ENCODE results near the gene FNIP2.
A peak's percentile ranks its signal among the peaks of the same experiment; 100 is the strongest.
"Not testable (repeated sequence)": the region's sequence is repeated elsewhere in the genome, so short reads cannot be mapped to it uniquely, and the experiment has no call there.

FNIP2 gene

DNA sequence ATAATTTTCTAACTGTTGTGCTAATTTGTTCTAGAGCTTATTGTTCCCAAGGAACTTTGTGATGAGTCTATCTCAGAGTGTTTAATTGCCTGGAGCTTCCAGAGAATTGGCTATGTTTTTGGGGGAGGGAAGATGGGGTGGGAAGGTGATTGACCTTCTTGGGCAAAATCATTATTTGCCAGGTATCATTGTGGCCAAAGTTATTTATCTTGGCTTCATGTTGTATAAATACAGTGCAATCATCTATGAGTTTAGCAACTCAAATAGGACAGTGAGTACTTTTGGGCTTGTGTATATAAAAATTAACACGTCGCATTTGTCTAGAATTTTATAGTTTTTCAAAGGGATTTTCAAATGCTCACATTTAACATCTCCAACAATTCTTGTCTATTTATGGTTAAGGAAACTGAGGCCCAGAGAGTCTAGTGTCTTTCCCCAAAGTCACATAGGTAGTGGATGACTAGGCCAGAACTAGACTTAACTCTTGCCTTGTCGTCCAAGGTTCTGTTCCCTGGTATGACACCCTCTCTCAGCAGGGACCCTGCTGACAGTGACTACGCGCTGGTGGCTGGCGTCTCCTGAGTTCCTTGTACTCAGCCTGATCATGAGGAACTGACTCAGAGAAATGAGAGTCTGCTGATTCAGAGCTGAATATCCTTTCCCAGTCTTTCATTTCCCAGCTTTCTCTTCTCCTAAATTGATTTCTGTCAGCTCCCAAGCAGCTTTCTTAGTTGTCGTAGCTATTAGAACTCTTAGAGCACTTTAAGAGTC lies 27.7 kb downstream of the FNIP2 start:
- DNase-seq = no peak

DNA sequence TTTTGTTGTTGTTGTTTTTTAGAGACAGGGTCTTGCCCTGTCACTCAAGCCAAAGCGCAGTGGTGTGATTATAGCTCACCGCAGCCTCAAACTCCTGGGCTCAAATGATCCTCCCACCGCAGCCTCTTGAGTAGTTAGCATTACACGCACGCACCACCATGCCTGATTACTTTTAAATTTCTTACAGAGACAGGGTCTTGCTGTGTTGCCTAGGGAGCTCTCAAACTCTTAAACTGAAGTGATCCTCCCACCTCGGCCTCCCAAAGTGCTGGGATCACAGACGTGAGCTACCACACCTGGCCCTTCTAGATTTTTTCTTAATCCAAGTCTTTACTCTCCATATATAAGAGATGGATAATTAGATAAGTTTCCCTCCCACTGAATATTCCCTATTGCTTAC lies 29.2 kb downstream of the FNIP2 start:
- no peak for DNase-seq

DNA sequence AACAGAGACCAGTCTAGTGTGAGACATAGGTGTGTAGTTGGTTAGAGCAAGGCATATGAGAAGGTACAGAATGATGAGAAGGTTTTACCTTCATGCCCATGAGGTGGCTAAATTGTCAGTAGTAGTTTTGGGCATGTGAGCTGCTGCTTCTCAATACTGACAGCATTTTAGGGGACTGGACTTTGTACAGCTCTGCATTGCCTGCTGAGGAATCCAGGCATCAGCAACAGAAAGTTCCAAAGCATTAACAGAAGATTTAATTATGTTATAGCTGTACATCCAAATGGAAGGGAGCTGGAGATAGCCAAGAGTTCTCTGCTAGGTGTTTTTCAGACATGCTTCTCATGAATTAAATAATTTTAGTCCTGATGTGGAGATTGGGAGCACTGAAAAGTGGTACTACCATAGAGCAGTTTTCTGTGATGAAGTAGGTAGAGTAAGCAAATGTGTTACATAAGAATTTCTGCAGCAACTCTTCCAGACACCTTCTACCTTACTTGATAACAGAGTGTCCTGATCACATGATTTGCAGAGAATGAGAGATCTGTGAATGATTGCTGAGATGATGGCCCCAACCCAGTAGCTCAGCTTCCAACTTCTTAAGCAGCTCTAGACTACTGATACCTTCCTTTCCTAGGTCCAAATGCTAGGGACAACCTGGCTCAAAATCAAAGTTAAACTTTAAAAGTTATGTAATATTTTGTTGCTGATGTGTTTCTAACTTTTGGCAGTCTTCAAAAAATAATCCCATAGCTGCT lies 30.4 kb downstream of the FNIP2 start:
- DNase-seq = no peak

DNA sequence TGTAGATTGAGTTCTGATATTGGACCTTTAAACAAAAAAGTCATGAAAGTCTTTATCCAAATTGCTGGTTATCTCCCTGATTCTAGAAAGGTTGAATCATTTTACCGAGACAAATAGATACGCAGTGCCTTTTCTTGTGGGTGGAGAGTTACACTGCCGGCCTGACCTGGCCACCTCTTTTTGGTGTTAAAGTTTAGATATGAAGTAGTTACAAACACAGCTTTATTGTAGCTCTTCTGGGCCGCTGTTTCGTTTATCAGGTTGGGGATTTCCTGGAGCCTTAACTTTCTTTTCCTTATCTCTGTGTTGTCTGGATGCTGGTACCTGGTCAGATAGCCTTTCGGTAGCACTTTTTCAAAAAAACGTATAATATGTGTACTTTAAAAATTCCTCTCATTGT lies 31.0 kb downstream of the FNIP2 start:
- DNase-seq = no peak

DNA sequence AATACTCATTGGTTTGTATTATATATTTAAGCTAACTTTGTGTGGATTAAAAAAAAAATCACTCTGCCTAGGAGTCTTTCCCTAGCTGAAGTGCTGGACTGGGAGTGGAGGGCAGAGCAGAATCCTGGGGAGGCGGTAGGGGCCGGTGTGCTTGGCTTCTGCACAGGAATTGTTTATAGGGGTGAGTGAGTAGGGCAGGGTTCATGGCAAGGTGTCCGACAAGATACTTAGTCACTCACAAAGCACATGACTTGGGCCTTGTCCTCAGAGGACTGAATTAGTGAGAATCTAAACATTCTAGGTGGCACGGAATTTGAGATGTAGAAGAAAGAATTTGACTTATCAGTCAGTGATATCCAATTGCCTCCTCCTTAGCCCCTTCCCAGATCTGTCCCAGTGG lies 32.2 kb downstream of the FNIP2 start:
- DNase-seq = no peak

DNA sequence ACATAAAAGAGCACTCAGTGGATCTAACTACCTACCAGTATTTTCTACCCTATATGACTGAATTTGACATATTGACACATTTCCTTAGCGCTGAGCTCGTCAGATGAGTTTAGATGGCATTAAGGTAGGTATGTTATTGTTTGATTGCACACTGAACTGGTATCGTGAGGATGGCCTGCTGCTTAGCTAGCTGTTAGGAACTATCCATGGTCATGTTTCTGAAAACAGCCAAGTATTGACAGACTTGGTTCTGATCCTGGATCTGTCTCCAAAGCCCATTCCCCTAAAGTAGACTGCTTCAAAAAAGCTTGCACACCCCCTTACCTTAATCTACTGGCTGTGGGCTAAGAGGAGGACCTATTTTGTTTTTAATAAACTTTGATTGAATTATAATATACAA lies 32.9 kb downstream of the FNIP2 start:
- DNase-seq = no peak

DNA sequence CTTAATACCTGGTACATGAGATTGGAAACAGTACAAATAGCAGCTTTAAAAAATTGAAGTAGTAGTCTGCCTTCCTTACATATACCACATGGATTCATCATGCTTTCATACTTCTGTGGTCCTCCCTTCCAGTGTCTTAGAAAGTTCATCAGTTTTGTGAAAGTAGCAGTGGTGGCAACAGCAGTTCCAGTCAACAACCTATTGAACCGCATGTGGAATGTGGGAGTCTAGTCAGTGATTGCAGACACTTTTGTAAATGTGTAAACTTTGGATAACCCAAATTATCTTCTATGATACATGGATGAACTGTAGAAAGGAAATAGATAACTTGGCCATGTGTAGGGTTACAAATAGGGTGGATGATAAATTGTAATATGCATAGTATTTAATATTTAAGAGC lies 34.1 kb downstream of the FNIP2 start:
- no peak for DNase-seq

DNA sequence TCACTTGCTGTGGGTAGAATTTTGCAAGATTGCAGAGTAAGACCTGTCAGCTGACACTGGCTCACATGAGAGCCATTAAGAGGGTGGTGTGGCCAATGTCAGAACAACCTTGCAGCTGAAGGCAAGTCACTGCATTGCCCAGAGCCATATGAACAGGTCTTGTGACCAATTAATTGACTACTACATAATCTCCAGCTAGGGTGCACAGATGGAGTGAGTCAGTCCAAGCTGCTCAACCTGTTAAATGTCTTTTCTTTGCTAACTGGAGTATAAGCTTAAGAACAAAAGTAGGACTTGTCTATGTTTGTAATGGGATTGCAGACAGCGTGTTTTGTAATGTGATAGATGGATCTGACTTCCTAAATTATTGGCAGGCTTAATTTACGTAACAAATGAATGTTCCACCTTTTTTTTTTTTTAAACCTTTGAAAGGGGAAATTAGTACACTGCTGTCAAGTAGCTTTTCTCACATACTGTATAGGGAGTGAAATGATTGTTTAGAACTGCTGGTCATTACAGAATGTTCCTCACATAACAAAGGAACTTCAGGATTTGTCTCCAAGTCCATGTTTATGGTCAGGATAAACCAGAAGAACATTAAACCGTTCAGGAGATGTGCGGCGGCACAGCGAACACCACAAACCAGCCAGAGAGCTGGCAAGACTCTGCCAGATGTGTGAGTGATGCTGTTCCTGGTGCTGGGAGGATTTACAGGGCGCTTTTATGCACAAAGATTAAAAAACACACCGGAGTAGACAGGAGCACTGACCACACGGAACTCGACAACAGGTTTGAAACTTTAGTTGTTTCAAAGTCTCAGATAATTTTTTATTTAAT lies 37.0 kb downstream of the FNIP2 start:
- no peak for DNase-seq

DNA sequence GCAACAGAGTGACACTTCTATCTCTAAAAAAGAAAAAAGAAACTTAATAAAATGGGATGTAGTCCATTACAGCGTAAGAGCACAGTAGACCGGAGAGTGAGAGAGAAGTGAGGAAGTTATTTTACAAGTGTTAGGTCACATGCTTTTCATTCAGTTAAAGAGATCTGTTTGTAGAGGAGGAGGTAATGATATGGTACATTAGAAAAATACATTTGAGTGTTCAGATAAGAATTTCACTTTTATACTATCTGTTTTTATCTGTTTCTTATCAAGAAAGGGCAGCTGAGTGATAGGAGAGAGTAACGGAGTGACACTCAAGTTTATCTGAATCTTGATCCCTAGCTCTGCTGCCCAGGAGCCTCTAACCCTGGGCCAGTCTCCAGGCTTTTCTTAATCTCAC lies 38.9 kb downstream of the FNIP2 start:
- DNase-seq = no peak

DNA sequence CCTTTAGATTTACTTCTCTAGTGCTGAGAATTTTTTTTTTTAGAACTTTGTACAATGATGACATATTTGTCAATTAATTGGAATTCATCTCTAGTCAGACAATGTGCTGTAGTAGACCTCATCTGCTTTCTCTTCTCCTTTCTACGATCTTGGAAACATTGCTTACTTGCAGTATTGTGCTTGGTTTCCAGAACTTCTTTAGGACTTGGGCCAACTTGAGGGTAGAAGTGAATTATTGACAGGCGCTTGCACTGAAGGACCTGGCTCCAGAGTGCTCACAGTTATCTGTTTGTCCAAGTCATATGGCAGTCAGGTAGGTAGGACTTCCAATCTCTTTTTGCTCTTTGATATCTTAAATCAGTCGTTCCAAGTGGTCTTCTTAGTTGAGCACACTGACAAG lies 39.6 kb downstream of the FNIP2 start:
- peak; percentile 22 for DNase-seq

DNA sequence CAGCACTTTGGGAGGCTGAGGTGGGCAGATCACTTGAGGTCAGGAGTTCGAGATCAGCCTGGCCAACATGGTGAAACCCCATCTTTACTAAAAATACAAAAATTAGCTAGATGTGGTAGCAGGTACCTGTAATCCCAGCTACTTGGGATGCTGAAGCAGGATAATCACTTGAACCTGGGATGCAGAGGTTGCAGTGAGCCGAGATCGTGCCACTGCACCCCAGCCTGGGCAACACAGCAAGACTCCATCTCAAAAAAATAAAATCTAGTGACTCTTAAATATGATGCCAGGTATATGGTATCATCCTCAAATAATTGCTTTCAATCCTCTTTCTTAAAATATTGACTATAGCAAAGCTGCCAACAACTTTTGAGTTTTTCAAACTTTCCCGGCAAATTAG lies 40.4 kb downstream of the FNIP2 start:
- not testable (repeated sequence) for DNase-seq

DNA sequence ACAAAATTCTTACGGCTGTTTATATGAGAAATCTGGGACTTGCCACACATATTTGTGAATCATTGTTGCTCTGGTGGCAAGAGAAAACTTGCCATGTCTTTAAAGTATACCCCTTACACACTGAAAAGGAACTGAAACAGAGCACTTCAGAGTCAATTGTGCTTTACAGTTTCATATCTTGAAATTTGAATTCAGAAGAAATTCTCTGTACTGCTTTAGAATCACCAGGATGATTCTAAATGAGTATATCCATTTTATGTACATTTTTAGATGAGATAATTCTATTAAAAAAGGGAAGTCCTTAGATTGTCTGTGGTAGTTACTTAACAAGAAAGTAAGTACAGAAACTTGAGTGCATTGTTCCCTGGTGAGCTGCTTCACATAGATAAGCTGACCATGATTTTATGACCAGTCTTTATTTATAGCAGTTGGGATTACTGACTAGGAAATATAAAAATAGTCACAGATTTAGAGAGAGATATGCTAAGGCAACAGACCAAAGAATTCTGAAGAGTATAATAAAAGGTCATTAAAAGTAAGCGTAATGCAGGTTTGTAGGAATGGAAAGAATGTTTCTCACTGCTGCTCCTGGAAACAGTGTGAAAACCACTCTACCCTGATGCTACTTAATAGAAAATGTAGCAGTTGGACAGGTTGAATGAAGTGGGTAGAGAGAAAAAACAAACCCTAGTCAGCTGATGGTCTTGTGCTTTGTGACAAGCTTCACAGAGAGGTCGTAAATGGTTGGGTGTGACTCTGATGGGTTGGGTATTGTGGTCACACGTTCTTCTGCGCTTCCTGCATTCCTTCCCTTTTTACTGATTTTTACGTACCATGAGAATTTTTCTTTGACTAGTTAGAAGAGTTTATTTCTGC lies 41.0 kb downstream of the FNIP2 start:
- peak; percentile 31 for DNase-seq

DNA sequence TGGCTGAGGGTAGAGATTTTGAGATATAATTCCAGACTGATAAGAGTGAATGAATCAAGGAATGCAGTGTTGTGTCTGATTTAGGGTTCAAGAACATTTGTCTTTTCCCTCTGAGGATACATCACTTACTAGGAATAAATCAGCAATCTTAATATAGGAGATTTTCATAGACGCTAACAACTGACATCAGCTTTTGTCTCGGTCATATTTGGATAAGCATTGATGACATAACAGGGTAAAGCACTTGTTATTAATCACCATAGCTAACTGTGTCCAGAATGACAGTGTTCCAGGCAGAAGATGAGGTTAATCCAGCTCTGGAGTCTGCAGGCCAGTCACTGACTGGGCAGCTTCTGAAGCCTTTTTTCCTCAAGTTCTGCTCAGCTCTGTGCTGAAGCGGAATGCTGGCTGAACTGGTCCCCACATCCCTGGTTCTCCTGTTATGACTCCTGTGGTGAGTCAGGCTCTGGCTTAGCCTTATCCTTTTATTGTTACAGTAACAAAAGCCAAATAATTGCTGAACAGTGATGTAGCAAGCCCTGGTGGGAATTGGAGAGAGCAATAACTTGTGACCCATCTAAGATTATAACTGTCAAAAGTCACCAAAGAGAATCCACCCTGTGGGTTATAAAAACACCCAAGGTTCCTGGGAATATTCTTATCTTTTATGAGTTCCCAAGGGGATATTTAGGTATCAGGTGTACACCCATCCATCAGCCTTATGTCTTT lies 41.8 kb downstream of the FNIP2 start:
- no peak for DNase-seq

DNA sequence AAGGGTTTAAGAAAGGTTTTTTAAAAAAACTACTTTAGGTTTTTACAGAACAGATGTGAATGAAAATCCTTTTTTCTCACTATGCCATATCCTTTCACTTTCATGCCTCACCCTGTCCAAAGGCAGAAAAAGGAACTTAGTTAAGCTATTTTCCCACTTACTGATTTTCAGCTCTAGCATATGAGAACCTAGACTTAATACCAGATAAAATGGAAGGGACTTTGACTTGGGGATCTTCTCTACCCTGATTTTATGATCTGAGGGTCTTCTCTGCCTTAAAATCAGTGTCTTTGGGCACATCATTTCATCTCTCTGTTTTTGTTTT lies 42.4 kb downstream of the FNIP2 start:
- DNase-seq = no peak

DNA sequence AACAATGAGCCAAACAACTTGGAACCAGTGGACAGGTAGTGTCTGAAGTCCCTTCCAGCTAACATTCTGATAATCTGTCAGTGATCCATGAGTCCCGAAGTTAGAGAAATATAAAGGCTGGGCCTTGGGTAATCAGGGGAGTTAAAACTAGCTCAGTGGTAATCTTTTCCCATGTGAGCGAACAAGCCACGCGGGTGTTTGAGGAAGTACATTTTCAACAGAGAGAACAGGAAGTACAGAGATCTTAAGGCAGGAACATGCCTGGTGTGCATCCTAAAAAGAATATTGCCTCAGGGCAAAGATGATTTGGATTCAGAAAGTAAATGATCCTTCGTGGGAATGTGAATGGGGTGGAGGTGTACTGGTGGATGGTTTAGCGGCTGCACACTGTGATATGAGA lies 42.9 kb downstream of the FNIP2 start:
- DNase-seq = no peak

DNA sequence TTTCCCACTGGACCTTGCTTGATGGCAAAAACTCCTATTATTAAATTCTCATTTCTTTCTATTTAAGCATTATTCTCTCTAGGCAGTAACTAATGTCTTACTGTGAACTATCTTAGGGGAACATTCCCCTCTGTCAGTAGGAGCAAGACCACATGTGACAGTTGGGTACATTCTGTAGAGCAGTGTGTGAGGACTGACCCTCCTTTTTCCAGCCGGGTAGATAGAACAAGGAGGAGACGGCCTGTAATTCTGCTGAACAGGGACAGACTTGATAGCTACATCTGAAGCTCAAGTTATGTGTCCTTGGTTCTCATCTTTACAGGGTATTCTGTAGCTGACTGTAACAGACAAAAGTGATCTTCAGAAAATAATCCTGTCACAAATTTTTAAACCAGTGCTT lies 43.3 kb downstream of the FNIP2 start:
- DNase-seq = no peak

DNA sequence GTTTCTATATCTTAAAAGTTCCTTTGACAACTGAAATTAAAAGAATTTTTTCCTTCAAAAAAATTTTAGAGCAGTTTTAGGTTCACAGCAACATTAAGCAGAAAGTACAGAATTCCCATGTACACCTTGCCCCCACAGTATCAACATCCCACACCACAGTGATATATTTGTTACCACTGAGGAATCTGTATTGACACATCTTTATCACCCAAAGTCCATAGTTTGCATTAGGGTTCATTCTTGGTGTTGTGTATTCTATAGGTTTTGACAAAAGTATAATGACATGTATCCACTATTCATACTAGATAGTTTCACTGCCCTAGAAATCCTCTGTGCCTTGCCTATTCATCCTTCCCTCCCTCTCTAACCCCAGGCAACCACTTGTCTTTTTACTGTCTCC lies 43.7 kb downstream of the FNIP2 start:
- no peak for DNase-seq

DNA sequence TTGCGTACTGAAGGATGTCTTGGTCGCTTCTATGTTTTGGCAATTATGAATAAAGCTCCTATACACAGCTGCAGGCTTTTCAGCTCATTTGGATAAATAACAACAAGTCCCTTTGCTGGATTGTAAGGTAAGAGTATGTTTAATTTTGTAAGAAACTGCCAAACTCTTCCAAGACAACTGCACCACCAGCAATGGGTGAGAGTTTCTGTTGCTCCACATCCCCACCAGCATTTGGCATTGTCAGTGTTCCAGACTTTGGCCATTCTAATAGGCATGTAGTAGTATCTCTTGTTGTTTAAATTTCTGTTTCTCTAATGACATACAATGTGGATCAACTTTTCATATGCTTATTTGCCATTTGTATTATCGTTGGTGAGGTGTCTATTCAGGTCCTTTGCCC lies 44.3 kb downstream of the FNIP2 start:
- DNase-seq = no peak

DNA sequence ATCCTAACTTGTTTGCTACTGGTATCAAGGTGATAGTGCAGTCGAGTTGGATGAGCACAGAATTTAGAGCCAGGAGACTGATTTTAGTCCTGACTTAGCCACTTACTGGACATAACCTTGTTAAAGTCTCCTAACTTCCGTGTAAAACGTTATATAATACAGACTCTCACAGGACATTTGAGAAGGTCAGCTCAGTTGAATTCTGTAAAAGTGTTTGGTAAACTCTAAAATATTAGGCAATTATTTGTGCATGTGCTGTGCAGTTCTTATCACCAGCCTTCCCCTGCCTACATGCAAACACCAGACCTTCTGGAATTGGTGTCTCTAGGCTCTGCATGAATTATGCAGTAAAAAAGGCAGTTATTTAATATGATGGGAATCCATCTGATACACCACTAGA lies 45.4 kb downstream of the FNIP2 start:
- no peak for DNase-seq

DNA sequence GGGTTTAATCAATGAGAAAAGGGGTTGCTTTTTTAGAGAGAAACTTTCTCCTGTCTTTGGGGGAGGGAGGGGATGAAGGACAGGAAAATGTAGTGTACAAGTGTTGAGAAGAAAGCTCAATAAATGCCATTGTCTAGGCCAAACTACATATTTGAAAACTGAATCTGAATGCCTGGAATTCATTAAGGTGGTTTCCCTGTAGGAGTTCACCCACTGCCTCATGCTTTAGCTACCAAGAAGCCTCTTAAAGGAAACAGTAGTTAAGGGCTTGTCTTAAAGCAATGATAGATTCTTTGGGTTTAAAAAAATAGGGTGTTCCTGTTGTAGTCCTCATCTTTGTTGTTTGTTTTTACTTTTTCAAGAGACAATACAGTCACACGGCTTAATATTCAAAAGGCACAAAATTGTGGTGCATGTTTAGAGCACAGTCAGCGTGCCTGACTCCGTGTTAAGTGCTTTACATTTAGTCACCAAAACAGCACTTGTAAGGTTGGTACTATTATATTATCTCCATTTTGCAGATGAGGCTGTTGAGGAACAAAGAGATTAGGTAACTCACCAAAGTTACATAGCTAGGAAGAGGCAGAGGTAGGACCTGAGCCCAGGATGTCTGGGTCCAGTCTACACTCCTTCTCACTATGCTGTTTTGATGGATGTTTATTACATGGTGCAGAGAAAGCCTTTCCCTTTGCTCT lies 46.0 kb downstream of the FNIP2 start:
- DNase-seq = no peak

DNA sequence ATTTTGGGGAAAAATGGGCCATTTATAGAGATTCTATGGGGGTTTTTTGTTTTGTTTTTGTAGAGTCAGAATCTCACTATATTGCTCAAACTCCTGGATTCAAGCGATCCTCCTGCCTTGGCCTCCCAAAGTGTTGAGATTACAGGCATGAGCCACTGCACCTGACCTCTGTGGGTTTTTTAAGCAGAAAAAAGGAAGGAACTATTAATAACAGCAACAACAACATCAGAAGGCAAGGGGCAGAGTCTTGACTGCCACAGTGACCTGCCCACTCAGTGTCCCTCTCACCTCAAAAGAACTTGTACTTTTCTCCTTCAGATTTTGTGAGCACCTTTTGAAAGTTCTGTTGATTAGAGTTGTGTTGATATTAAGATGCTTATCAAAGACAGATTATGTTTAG lies 48.1 kb downstream of the FNIP2 start:
- DNase-seq = no peak

Measured in RPMI8226 (cell line).